NCI-H526 (cell line): ENCODE data around the gene EXOC3L1.
A peak's percentile ranks its signal among the peaks of the same experiment; 100 is the strongest.

ENCODE experiments used
- DNase-seq, 2 experiments: peaks; one replicate each; lab custom pipeline; 2025; lab: John Stamatoyannopoulos, UW

Gene EXOC3L1

DNA sequence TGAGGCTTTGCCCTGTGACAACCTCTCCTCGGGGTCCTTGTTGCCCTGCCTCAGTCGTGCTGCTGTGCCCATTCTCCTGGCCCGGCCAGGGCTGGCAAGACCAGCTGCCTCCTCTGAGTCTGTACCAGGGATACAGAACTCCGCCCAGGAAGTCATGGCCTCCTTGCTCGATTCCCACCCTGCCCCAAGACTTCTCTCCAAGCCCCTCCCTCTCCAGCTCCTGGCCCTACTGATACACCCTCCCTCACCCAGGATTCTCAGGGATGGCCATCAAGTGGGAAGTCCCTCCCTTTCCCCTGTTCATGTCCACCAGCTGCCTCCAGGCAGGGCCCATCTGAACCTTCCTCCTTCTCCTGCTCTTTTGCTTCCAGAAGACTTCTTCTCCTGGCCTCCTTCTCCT, 25.8 kb upstream of the EXOC3L1 start:
- DNase-seq = no peak

DNA sequence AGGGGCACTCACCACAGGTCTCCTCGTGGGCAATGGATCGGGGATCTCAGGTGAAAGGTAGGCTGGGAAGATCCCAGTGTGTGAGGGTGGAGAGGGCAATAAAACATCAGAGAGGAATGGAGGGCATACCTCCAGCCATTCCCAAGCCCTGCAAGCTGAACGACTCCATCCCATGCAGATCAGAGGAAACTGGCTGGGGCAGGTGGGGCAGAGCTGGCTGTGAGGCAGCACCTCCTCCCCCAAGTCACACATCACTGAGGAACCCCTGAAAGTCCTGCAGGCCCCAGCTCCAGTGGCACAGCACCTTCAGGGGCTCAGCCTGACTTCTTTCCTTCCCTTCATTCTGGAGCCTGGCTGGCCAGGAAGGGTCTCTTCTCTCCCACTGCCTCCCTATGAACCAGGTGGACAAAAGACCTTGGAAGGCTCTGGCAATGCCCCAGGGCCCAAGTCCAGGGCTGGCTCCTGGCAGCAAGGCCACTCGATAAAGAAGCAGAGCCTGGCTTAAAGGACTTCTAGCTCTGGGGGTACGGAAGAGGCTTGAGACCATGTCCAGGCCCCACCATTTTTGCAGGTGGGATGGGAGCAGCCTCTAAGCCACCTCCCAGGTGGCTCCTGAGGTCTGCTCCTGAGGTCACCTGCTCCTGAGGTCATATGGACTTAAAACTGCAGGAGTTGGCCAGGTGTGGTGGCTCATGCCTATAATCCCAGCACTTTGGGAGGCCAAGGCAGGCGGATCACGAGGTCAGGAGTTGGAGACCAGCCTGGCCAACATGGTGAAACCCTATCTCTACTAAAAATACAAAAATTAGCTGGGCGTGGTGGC, 23.5 kb upstream of the EXOC3L1 start:
- no peak for DNase-seq

DNA sequence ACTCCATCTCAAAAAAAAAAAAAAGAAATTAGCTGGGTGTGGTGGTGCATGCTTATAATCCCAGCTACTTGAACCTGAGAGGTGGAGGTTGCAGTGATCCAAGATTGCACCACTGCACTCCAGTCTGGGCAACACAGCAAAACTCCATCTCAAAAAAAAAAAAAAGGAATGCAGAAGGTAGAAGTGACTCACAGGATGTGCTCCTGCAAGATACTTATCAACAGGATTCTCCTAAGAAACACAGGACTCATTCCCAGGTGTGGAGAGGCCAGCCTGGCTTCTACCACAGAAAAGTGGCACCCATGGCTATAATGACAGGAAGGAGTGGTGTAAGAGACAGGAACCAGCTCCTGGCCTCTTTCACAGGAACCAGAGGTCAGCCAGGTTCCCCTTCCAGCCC, 22.8 kb upstream of the EXOC3L1 start:
- DNase-seq = no peak

DNA sequence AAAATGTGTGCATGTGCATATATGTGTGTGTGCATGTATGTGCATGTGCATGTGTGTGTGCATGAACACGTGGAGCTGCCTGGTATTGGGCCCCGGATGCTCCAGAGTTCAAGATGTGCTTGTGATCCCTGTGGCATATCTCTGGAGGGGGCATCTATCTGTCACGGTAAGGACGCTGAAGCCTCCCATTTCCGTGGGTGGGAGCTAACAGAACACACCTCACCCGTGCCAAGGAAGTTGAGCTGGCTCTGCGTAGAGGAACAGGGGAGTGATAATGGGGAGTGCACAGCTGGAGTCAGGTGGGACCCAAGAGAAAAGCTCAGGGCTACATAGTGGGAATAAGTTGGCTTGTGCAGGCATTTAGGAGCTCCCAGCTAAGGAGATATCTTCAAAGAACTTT, 21.7 kb upstream of the EXOC3L1 start:
- no peak for DNase-seq

DNA sequence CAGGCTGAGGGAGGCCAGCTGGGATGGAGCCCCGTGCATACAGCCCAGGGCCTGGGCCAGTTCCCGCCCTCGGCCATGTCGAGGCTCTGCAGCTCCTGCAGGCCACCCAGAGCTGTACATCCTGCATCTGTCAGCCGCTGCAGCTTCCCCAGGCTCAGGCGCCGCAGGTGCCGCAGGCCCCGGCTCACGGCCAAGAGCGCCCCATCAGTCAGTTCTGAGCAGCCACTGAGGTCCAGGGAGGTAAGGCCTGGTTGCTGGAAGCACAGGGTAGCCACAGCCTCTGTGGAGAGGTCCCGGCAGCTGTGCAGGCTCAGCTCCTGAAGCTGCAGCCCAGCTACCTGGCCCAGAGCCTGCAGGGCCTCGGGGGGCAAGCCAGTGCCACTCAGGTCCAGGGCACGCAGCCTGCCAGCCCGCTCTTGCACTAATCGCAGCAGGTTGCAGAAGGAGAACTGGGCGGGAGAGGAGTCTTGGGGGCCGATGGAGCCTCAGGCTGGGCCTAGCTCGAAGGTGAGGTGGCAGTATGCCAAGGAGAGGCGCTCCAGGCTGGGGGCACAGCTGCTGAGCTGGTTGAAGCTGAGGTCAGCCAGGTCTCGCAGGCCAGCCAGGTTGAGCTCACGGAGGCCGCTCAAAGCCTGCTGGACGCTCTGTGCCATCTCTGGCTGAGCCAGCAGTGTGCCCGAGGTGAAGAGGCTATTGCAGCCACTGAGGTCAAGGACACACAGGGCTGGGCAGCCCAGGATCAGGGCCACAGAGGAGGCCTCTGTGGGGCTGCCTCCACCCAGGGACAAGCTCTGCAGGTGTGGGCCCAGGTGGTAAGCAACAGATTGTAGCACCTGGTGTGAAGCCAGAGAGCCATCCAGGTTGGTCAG, 20.4 kb upstream of the EXOC3L1 start:
- no peak for DNase-seq

DNA sequence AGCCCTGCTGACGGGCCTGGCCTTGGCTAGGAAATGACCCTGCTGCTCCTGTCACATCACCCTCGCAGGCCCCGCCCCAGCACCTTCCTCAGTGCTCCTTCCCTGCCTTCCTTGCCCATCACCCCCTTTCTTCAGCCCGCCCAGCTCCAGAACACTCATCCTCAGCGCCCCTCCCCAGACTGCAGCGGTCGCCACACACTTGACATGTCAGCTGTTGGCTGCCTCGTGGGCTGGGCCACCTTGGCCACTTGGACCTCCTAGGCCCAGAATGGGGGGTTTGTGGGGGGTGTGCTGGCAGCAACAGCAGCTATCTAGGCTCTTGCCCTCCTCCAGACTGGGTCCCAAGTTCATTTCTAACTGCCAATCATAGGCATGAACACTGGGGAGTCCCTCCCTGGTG, 19.6 kb upstream of the EXOC3L1 start:
- no peak for DNase-seq

DNA sequence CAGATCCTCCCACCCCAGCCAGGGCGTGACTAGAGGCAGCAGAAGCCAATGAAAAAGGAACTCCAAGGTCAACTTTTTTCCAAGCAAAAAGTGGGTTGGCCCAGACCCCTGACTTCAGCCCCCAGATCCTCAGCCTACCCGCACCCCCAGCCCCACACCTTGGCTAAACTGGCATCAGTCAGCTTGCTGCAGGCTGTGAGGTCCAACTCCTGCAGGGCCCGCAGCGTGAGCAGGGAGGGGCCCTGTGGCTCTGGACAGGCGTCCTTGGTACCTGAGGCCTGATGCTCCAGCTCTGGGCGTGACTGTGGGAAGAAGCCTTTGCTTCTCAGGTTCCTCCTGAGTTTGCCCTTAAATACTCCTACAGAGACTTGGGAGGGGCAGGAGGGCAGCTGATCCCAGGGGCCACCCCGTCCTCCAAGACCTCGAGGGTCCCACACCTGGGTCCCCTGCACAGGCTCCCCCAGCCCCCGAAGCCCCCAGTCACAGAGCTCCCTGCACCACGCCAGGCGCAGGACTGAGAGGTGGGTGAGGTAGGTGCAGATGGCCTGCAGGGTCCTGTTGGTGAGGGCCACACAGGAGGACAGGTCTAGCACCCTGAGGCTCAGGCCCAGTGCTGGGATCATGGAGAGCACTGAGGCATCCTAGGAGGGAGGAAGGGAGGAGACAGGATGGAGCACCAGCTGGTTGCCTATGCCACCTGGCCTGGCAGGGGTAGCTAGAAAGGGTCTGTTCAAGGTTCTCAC, 18.4 kb upstream of the EXOC3L1 start:
- no peak for DNase-seq

DNA sequence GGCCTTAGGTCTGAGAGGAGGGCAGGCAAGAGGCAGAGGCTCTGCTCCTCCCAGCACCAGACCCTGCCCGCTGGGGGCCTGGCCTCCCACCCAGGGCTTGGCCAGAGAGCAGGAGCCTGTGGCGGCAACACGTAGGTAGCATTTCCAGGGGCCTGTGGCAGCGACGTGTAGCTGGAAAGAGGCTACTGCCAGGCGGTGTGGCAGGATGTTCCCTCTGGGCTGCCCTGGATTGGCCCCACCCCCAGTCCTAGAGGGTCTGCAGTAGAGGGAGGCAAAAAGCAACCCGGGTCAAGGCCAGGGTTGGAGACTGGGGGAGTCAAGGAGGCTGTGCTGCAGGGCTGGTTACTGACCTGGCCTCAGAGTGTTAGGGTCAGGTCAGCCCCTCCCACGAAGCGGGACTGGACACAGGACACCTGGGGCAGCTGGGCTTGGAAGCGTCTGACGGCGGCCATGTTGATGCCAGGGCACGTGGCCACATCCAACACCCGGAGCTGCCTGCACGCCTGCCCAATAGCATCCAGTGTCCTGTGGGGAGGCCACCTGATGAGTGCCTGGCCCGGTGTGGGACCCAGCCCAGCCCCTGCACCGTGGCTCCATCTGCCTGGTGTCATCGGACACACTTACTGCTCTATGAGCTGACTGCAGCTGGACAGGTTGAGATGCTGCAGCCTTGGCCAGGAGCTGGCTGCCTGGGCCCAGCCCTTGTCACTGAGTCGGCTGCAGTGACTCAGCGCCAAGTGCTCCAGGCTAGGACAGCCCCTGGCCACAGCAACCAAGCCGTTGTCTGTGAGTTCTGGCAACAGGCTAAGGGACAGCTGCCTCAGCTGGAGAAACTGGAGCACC, 17.5 kb upstream of the EXOC3L1 start:
- DNase-seq = no peak

DNA sequence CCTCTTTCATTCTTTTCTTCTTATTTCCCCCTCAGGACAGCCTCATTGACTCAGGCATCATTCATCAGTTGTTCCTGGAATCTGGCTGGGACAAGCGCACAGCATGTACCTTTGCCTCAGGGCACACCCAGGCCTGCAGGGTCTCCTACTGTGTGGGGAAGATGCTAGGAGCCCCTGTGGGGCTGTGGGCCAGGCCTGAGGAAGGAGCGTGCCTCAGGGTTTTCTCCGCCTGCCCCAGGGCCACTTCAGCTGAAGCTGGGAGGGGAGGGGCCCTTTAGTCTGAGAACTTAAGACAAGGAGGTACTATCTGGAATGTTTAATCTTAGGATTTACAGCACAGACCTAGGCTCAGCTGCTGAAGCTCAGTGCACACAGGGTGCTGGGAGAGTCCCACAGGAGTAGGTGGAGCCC, 16.9 kb upstream of the EXOC3L1 start:
- no peak for DNase-seq

DNA sequence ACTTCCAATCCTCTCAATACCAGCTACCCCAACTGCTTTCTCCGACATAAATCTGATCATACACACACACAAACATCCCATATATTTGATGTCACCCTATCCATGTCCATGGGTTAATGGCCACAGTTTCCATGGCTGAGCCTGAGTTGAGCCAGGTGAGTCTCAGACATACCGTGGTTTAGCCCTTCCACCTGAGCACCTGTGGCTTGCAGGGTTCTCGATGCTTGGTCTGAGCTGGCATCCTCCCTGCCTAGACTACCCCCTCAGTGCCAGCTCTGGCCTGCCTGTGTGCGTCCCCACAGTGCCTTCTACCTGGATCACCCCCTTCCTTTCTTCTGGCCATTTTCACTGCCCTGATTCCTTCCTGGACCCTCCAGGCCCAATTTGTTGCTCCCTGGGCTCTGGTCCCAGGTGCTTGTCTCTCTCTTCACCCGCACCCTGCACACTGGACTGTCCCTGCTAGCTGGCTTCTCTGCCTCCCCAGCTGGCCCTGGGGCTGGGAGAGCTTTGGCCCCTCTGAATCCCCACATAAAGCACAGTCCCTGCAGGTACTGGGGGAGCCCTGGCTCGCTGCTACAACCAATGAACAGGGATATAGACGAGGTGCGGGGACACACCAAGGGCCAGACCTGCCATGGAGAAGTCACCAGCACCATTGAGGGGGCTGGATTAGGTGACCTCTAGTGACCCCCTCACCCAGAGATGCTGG, 16.3 kb upstream of the EXOC3L1 start:
- no peak for DNase-seq

DNA sequence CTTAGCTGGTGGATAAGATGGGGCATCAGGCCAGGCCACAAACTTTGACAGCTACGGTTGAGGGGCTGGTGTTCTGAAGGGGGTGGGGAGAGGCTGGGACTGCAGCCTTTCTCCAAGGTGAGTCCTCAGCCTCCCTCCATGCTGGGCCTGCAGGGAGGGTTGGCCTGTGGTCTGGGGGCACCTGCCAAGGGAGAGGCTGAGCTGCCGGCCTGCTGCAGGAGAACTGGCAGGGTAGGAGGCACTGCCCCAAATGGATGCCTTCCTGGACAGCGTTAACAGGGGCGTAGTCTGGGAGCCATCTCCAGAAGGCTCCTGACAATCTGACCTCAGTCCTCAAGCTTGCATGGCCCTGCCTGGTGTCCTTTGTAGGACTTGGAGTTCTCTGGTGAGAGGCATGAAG, 14.1 kb upstream of the EXOC3L1 start:
- no peak for DNase-seq

DNA sequence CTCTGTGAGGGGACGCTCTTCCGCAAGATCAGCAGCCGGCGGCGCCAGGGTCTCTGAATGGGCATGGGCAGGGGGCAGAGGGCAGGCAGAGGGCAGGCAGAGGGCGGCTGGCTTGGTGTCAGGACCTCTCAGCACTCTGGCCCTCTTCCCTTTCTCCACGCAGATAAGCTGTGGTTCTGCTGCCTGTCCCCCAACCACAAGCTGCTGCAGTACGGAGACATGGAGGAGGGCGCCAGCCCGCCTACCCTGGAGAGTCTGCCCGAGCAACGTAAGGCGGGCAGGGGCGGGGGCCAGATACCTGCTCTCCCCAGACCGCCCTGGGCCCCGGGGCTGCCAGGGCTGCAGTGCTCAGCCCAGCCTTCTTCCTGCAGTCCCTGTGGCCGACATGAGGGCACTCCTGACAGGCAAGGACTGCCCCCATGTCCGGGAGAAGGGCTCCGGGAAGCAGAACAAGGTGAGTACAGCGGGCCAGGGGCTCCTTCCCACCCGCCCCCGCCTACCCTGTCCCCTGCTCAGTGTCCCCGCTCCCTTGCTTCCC, 13.1 kb upstream of the EXOC3L1 start:
- no peak for DNase-seq

DNA sequence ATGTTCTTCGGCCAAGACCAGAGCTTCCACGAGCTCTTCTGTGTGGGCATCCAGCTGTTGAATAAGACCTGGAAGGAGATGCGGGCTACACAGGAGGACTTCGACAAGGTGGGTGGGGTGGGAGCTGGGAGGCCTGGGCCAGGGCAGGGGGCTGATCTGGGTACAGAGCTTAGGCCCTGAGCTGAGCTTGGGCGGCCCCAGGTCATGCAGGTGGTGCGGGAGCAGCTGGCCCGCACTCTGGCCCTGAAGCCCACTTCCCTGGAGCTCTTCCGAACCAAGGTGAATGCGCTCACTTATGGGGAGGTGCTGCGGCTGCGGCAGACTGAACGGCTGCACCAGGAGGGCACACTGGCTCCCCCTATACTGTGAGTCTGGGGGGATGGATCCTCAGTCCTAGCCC, 12.5 kb upstream of the EXOC3L1 start:
- no peak for DNase-seq

DNA sequence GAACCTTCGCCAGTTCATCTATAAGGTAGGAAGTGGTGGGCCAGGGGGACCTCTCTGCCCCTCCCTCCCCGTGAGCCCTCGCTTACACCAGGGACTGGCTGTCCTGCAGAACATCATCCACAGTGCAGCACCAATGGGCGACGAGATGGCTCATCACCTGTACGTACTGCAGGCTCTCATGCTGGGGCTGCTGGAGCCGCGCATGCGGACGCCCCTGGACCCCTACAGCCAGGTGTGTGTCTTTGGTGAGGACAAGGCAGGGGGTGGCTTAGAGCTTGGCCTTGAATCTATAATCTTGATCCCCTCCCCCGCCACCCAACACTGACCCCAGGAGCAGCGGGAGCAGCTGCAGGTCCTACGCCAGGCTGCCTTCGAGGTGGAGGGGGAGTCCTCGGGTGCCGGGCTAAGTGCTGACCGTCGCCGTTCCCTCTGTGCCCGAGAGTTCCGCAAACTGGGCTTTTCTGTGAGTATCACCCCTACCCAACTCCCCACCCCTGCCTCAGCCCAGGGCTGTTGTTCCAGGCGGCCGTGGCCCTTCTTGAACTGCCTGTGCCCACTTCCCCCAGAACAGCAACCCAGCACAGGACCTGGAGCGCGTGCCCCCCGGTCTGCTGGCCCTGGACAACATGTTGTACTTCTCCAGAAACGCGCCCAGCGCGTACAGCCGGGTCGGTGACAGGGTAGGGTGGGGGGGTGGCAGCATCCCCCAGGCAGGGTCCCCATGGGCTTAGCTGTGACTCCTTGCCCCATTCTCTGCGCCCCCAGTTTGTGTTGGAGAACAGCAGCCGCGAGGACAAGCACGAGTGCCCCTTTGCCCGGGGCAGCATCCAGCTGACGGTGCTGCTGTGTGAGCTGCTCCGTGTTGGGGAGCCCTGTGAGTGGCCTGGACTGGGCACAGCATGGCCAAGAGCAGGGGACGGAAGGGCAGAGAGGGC, 11.7 kb upstream of the EXOC3L1 start:
- DNase-seq = no peak

DNA sequence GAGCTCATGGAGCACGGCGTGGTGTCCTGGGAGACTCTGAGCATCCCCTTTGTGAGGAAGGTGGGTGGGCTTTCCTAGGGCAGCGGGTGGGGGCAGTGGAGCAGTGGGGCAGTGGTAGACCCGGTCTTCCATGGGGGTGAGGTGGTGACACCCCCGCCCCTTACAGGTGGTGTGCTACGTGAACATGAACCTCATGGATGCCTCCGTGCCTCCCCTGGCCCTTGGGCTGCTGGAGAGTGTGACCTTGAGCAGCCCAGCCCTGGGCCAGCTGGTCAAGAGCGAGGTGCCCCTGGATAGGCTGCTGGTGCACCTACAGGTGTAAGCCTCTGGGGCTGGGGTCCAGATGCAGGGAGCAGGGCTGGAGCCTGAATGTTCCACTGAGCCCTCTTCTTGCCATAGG, 10.6 kb upstream of the EXOC3L1 start:
- DNase-seq = no peak

DNA sequence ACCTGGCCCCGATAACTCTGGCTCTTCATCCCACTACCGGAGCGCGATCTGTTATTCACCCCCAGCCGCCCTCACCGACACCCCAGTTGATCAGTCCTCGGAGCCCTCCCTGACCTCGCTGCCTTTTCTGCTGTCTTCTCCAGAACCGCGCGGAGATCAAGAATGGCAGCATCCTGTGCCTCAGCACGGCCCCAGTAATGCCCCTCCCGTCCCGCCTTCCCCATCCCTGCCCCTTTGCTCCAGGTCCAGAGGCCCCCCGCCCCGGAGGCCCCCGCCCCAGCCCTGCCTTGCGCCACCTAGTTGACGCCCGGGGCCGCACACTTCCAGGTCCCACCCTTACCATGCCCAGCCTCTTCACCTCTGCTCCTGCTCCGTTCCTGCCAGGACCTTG, 9.9 kb upstream of the EXOC3L1 start:
- peak; percentile 3 to 20 for DNase-seq

DNA sequence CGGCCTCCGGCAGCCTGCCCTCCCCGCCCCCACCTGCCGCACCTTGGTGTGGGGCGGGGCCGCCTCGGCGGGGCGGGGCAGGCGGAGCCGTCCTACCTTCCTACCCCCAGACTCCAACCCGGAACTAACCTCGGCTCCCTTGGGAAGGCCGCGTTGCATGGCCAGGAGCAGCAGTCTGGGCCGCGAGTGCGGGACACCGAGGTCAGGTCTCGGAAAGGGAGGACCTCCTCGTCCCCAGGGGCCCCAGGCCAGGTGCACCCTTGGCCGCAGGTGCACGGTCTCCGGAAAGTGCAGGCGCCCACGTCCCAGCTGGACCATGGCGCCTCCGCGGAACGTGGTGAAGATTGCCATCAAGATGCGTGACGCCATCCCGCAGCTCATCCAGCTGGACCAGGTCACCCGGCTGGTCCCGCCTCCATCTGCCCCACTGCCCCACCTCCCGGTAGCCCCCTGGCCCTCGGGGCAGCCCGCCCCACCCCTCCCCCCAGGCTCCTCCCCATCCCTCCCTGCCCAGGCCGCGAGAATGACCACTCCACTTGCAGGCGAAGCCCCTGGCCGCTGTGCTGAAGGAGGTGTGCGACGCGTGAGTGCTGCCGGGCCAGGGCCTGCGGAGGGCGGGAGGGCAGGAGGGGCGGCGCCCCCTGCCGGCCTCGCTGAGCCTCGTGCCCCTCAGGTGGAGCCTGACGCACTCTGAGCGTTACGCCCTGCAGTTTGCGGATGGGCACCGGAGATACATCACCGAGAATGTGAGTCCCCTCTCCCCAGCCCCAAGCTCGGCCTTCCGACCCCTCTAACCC, 9.3 kb upstream of the EXOC3L1 start, which contains the start of gene ELMO3:
Gene ELMO3, plus strand, starts transcription at position 121 of the 797 bp plus-strand sequence. Its CDS starts 196 bp downstream, at position 317.
- peak; percentile 11 to 69 for DNase-seq

DNA sequence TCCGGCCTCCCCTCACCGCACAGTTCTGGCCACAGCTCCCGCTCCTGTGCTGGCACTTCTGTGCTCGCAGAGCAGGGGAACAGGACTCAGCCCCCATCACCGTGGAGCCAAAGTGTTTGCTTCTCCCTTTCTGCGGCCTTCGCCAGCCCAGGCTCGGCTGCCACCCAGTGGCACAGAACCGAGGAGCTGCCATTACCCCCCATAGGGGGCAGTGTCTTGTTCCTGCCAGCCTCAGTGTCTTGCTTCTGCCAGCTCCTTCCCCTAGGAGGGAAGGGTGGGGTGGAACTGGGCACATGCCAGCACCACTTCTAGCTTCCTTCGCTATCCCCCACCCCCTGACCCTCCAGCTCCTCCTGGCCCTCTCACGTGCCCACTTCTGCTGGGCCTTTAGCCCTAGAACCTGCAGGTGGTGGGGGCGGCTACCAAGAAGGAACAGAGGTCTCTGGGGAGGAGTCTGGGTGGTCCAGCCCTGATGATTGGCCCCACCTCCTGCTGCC, 8.3 kb upstream of the EXOC3L1 start:
- DNase-seq = peak; percentile 35 to 68
